IPS-11a (cell line): ENCODE measurements around the gene TTC16.

ENCODE experiments used
- H3K4me3 ChIP-seq: one replicate; pipeline ENCODE4 v1.5.1; 2013; ENCODE audit warnings: low read depth, low read length, control low read depth

TTC16 gene

GRCh38 chr9:127715470-127716337 is at the start of gene TTC16, which contains the start of gene PTRH1:
Gene TTC16, plus strand, starts transcription at chr9:127716079. Its CDS starts 67 bp downstream, at chr9:127716146.
Gene PTRH1, minus strand, starts transcription at chr9:127715663. Its CDS starts 24 bp downstream, at chr9:127715639.
- peak within 1 kb of the TSS; percentile 59 for H3K4me3 ChIP-seq

- H3K4me3 ChIP-seq = no peak overlapping the region
Observed at GRCh38 chr9:127667127-127667844, 48.6 kb upstream of the TTC16 start.

DNA sequence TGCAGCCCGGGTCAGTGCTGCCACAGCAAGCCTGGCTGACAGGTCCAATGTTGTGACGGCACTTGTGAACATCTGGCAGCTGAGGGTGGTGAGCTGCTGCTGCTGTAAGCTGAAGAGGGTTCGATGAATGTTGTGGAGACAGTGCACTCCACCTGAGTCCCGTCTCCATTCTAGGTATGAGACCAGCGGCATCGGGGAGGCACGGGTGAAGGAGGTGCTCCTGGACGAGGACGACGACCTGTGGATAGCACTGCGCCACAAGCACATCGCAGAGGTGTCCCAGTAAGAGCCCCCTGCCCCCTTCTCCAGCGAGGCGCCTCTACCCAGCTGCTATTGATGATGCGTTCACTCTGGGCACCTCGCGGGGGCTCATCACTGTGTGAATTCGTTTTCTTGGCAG is 48.0 kb upstream of the TTC16 start:
- H3K4me3 ChIP-seq = no peak overlapping the region

GRCh38 chr9:127673234-127673633 is 42.6 kb upstream of the TTC16 start:
- no peak overlapping the region for H3K4me3 ChIP-seq

DNA sequence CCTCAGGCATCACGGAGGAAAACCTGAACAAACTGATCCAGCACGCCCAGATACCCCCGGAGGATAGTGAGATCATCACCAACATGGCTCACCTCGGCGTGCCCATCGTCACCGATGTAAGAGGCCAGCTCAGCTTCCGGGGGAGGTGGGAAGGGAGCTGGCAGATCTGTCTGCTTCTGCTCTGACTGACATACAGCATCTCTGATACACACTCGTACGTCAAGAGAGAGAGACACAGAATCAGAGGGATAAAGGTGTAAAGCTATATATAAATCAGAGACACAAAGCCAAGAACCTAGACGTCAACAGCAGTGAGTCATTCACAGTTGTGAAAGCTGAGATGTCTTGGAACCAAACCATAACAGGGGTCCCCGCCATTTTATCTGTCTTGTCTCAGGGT is 39.2 kb upstream of the TTC16 start:
- no peak overlapping the region for H3K4me3 ChIP-seq

GRCh38 chr9:127679506-127679905 is 36.4 kb upstream of the TTC16 start:
- no peak overlapping the region for H3K4me3 ChIP-seq

DNA sequence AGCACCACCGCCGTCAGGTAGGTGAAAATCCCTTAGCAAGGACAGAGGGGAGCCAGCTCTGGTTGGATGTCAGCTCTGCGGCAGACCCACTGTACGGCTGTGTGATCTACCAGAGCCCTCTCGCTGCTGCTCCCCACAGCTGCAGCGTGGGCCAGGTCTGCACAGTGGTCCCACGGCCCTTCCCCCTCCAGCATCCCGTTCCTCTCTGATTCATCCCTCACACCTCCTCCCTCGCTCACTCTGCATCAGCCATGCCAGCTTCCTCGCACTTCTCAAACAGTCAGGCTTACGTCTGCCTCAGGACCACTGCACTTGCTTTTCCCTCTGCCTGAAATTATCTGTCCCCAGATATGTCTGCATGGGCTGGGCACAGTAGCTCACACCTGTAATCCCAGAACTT is 35.7 kb upstream of the TTC16 start:
- H3K4me3 ChIP-seq = no peak overlapping the region

GRCh38 chr9:127680846-127681245 is 35.0 kb upstream of the TTC16 start:
- no peak overlapping the region for H3K4me3 ChIP-seq

DNA sequence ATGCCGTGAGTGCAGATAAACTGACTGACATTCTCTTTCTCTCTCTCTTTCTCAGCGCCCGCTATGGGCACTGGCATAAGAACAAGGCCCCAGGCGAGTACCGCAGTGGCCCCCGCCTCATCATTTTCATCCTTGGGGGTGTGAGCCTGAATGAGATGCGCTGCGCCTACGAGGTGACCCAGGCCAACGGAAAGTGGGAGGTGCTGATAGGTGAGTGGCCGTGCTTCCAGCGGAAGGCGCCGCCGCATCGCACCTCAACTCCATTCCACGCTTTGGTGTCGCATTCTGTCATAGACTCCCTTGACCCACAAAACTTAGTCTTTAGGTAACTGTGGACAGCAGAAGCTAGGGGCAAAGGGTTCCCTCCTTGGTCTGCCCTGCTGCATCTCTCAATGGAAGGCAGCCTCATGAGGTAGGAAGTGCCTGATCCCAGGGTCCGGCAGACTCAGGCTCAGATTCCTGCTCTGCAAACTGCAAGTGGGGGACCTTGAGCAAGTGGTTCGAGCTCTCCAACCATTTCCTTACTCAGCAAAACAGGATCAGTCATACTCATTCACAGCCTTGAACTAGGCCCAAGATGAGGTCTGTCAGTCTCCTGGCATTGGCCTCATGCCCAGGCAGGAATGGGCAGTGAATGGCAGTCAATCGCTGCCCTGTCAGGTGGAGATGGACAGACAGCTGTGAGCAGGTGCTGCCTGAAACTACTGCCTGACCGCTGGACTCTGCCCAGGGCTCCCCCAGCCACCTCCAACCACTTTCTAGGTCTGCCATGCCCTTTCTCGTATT is 33.3 kb upstream of the TTC16 start:
- H3K4me3 ChIP-seq = no peak overlapping the region

DNA sequence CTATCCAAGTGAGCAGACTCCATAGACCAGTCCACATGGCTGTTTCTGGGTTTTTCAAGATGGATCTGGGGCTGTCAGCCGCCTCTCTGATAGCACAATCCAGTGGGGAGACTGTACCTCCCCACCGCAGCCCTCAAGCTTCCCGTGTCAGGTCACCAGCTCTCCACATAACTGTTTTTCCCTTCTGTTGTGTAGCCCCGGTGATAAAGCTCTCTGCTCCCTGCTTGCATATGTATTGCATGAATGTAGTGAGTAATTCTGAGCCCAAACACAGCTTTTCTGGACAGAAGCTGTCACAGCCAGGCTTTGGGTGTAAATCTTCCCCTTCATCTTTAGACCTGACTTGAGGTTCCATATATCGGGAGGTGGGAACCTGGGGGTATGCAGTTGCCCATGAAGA is 32.2 kb upstream of the TTC16 start:
- no peak overlapping the region for H3K4me3 ChIP-seq

GRCh38 chr9:127684576-127684975 is 31.3 kb upstream of the TTC16 start:
- H3K4me3 ChIP-seq = no peak overlapping the region

GRCh38 chr9:127686461-127687393 is 29.2 kb upstream of the TTC16 start:
- H3K4me3 ChIP-seq = no peak overlapping the region

DNA sequence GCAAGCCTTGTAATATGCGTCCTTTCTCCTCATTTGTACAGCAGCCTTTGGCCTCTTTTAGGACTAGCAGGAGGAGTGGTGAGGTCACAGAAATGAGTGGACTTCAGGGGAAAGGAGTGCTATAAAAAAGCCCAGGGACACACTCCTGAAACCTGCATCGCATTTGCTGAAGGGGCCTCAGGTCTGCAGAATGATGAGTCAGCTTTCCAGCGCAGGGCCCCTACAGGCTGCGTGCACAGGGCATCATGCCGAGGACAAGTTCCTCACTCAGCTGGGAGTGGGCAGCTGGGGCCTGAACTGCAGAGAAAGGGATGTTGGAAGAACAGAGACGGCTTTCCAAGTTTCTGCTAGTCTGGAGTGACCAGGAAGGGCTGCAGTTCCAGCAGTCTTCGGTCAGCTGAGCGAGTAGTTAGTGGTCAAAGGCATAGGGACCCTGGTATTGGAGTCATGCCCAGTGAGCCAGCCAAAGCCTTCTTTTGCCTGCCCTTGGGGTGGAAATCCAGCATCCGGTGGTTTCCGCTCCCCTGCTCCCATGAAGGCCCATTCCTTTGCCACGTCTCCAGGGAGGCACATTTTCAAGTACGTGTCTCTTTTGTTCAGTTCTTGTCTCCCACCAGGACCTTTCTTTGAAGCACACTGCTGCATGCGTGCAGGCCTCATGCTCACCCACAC is 26.4 kb upstream of the TTC16 start:
- no peak overlapping the region for H3K4me3 ChIP-seq

DNA sequence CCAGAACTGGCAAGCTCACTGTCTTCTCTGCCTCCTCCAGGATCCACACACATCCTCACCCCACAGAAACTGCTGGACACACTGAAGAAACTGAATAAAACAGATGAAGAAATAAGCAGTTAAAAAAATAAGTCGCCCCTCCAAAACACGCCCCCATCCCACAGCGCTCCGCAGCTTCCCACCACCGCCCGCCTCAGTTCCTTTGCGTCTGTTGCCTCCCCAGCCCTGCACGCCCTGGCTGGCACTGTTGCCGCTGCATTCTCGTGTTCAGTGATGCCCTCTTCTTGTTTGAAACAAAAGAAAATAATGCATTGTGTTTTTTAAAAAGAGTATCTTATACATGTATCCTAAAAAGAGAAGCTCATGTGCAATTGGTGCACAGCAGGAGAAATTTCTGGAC is 25.1 kb upstream of the TTC16 start:
- no peak overlapping the region for H3K4me3 ChIP-seq

- no peak overlapping the region for H3K4me3 ChIP-seq
Observed at GRCh38 chr9:127692071-127692470, 23.8 kb upstream of the TTC16 start.

GRCh38 chr9:127693143-127693542 is 22.7 kb upstream of the TTC16 start:
- no peak overlapping the region for H3K4me3 ChIP-seq

DNA sequence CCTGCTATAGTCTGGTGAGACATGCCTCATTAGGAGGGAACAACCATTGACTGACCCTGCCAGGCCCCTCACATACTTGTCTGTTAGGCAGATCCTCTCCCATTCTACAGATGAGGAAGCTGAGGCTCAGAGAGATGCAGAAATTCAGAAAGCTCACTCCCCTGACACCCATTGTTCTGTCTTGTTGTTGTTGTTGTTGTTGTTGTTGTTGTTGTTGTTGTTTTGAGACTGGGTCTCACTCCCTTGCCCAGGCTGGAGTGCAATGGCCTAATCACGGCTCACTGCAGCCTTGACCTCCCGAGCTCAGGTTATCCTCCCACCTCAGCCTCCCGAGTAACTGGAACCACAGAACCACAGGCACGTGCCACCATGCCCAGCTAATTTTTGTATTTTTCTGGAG is 22.2 kb upstream of the TTC16 start:
- H3K4me3 ChIP-seq = no peak overlapping the region

DNA sequence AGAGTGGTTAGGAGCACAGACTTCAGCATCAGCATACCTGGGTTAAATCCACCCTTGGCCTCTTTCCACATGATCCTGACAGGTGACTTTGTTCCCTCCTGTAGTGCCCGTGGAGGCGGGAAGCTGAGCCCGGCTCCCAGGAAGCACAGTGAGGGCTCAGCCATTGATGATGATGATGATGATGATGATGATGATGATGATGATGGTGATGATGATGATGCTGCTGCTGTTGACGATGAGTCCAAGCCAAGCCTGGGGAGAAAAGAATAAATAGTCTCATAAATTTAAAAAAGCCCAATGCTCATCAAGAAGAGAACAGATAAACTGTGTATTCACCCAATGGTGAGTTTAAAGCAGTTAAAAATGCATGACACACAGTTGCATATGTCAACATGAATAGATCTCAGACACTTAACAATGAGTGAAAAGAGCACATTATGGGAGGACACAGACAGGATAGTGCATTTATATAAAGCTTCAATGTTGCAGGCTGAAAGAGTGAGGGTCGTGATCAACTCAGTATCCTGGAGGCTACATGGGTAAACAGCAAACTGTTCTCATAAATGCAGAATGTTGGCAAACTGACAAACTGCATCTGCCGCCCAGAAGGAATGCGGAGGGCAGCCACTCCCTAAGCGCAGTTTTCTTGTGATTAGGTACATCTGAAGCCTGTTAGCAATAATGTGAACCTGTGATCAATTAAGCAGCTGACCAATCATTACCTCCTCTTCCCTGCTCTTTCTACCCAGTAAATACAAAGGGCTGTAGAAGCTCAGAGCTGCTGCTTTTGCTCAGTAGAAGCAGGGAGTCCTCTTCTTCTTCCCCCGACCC is 20.8 kb upstream of the TTC16 start:
- no peak overlapping the region for H3K4me3 ChIP-seq

DNA sequence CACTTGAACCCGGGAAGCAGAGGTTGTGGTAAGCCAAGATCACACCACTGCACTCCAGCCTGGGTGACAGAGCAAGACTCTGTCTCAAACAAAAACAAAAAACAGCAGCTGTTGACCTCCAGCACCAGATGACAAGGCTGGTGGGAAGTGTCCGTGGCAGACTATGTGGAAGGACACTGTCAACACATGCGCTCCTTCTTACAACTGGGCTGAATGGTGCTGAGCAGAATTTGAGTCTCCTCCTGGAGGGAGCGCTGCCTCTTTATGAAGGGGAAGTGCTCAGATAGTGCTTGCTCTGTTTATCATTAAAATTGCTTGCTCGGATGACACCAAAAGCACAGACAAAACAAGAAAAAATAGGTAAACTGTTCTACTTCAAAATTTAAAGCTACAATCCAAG is 18.3 kb upstream of the TTC16 start:
- no peak overlapping the region for H3K4me3 ChIP-seq
